Uterus (tissue), 2 donors: ENCODE measurements around the gene SLC2A10.

Experiments used
- POLR2A ChIP-seq, 2 donors: fragments of 450-650 bp; IDR thresholded peaks; one replicate each; pipeline ENCODE4 v1.6.1; 2016; ENCODE audit warnings: antibody characterized with exemption in 2 of 2, mild to moderate bottlenecking in 1 of 2, moderate library complexity in 1 of 2
- TF ChIP-seq, protein P1 (sequence below), 4 experiments: fragments of 200-600 bp in 2 of 4; fragments of 450-650 bp in 2 of 4; sonication (generic) in 2 of 4; IDR thresholded peaks; one replicate each; pipeline ENCODE4 v1.5.1; 2016 to 2019; ENCODE audit warnings: antibody characterized with exemption in 4 of 4, mild to moderate bottlenecking in 2 of 4, moderate library complexity in 1 of 4

DNA sequence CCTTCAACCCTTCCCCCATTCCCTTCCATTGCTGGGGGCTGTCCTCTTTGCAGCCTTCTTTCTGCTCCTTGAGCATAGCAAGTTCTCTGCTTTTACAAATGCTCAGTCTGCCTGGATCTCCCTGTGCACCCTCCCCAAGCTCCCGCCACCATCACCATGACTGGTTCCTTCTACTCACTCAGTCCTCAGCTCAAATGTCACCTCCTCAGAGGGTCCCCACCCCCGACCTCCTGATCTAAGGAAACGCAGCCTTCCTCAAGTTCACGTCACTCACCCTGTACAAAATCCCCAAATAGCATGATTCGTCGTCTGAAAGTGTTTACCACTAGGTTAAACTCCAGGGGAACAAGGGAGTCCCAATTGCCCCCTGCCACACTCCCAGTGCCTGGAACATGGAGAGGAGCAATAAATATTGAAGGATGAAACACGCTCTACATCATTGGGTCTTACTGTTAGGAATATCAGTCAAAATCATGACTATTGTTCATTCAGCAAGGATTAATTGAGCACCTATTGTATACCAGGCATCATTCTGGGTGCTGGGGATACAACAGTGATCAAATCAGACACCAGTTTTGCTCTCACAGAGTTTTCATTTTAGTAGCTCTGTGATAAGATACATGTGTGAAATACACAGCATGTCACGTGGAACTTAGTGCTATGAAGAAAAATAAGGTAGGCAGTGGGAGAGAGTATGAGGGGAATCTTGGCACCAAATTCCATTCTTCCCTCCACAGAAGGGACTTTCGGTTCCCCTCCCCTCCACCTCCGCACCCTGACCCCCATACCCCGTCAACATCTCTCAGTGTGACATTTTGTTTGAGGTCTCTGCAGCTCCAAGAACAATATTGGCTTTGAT lies 35.8 kb upstream of the SLC2A10 start:
- TF ChIP-seq, protein P1, sequence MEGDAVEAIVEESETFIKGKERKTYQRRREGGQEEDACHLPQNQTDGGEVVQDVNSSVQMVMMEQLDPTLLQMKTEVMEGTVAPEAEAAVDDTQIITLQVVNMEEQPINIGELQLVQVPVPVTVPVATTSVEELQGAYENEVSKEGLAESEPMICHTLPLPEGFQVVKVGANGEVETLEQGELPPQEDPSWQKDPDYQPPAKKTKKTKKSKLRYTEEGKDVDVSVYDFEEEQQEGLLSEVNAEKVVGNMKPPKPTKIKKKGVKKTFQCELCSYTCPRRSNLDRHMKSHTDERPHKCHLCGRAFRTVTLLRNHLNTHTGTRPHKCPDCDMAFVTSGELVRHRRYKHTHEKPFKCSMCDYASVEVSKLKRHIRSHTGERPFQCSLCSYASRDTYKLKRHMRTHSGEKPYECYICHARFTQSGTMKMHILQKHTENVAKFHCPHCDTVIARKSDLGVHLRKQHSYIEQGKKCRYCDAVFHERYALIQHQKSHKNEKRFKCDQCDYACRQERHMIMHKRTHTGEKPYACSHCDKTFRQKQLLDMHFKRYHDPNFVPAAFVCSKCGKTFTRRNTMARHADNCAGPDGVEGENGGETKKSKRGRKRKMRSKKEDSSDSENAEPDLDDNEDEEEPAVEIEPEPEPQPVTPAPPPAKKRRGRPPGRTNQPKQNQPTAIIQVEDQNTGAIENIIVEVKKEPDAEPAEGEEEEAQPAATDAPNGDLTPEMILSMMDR (IDR thresholded peaks at IDR 0.05), result no peak
- no peak for TF ChIP-seq POLR2A (IDR thresholded peaks at IDR 0.05)
